HCT116 (cell line): Measurements from ENCODE around the gene ARL5C.

ENCODE experiments used
- ATF3 ChIP-seq: IDR thresholded peaks from 2 replicates; pipeline ENCODE4 v1.6.1; 2012
- CEBPB ChIP-seq: IDR thresholded peaks from 2 replicates; pipeline ENCODE4 v1.6.1; 2012; ENCODE audit warnings: low read depth
- CTCF ChIP-seq, 3 experiments: fragments of 200-600 bp in 1 of 3; sonication (generic) in 1 of 3; IDR thresholded peaks in 2 of 3; conservative IDR thresholded peaks in 1 of 3; 2 replicates each; pipeline ENCODE4 v1.5.1; 2012 to 2017; ENCODE audit warnings: low read depth in 2 of 3, low read length in 2 of 3, antibody characterized with exemption in 1 of 3, borderline replicate concordance in 1 of 3, control low read depth in 1 of 3, mild to moderate bottlenecking in 1 of 3, mixed read lengths in 1 of 3, mixed run types in 1 of 3, moderate library complexity in 1 of 3; ENCODE audit not compliant: insufficient read depth in 1 of 3
- EZH2phosphoT487 ChIP-seq: fragments of 200-600 bp; IDR thresholded peaks from 2 replicates; pipeline ENCODE4 v1.6.1; 2018; ENCODE audit warnings: antibody characterized with exemption, borderline replicate concordance
- MAX ChIP-seq: IDR thresholded peaks from 2 replicates; pipeline ENCODE4 v1.6.1; 2012
- POLR2AphosphoS5 ChIP-seq: IDR thresholded peaks from 2 replicates; pipeline ENCODE4 v1.6.1; 2011; ENCODE audit warnings: mild to moderate bottlenecking, low read depth, low read length, moderate library complexity
- REST ChIP-seq: IDR thresholded peaks from 2 replicates; pipeline ENCODE4 v1.6.1; 2012; ENCODE audit warnings: low read depth
- SRF ChIP-seq: IDR thresholded peaks from 2 replicates; pipeline ENCODE4 v1.6.1; 2012; ENCODE audit warnings: low read depth
- TCF7L2 ChIP-seq: IDR thresholded peaks from 2 replicates; pipeline ENCODE4 v1.7.0; 2011; ENCODE audit warnings: borderline replicate concordance, inconsistent platforms; ENCODE audit not compliant: insufficient read depth, insufficient read length; ENCODE audit errors: extremely low read depth
- YY1 ChIP-seq: IDR thresholded peaks from 2 replicates; pipeline ENCODE4 v1.6.1; 2011; ENCODE audit warnings: low read length, low read depth, moderate library complexity, mild to moderate bottlenecking; ENCODE audit not compliant: insufficient replicate concordance; ENCODE audit errors: extremely low read depth
- ZBTB33 ChIP-seq: IDR thresholded peaks from 2 replicates; pipeline ENCODE4 v1.6.1; 2011; ENCODE audit warnings: mild to moderate bottlenecking, low read length, moderate library complexity; ENCODE audit not compliant: insufficient replicate concordance; ENCODE audit errors: extremely low read depth
- ZNF274 ChIP-seq: fragments of 200-500 bp; sonication (Bioruptor generic); IDR thresholded peaks from 2 replicates; pipeline ENCODE4 v1.6.1; 2014; ENCODE audit warnings: mild to moderate bottlenecking, low read depth, low read length, inconsistent platforms

GRCh38 chr17:39143552-39144093 is 22.3 kb downstream of the ARL5C start:
- TF ChIP-seq ZBTB33 = no peak
- no peak for TF ChIP-seq POLR2AphosphoS5
- no peak for TF ChIP-seq CTCF (IDR thresholded peaks at IDR 0.05 in 2 of 3, conservative IDR thresholded peaks at IDR 0.05 in 1 of 3; ENCODE audit: borderline replicate concordance in 1 of 3, insufficient read depth in 1 of 3, low read depth in 2 of 3, low read length in 2 of 3)
- TF ChIP-seq ZNF274 = no peak
- no peak for TF ChIP-seq EZH2phosphoT487
- TF ChIP-seq SRF = no peak
- no peak for TF ChIP-seq TCF7L2
- TF ChIP-seq ATF3 = no peak
- no peak for TF ChIP-seq YY1
- TF ChIP-seq REST = no peak
- no peak for TF ChIP-seq CEBPB
- TF ChIP-seq MAX = no peak
